Fibroblast of skin of abdomen (primary cell): Measurements from ENCODE around the gene CLEC4F.

Experiments used
- DNase-seq: peaks from one replicate; pipeline ENCODE4 v3.0.0-alpha.2; 2013

The CLEC4F gene

GRCh38 chr2:70779911-70780545 lies 40.4 kb downstream of the CLEC4F start:
- DNase-seq = peak; percentile 75

GRCh38 chr2:70779491-70779890 lies 40.9 kb downstream of the CLEC4F start:
- DNase-seq = peak; percentile 48

- DNase-seq = no peak
These were observed 41.7 kb downstream of the CLEC4F start for GRCh38 chr2:70778676-70779075.

- DNase-seq = no peak
These were observed 42.9 kb downstream of the CLEC4F start for GRCh38 chr2:70777450-70777849.

- DNase-seq = no peak
These were observed 44.1 kb downstream of the CLEC4F start for GRCh38 chr2:70776266-70776665.

- DNase-seq = no peak
These were observed 45.3 kb downstream of the CLEC4F start for GRCh38 chr2:70775141-70775540.

GRCh38 chr2:70772486-70773155 lies 47.8 kb downstream of the CLEC4F start:
- no peak for DNase-seq

GRCh38 chr2:70771446-70771845 lies 49.0 kb downstream of the CLEC4F start:
- no peak for DNase-seq

- no peak for DNase-seq
These were observed 50.9 kb downstream of the CLEC4F start for GRCh38 chr2:70769450-70769849.

- no peak for DNase-seq
These were observed 51.8 kb downstream of the CLEC4F start for GRCh38 chr2:70768590-70769085.

- DNase-seq = peak; percentile 67
These were observed 52.5 kb downstream of the CLEC4F start, which contains the start of gene ADD2 for GRCh38 chr2:70767699-70768589. Gene ADD2, minus strand, starts transcription at chr2:70768200. Its CDS starts 61,792 bp downstream, at chr2:70706408.

- DNase-seq = no peak
These were observed 53.2 kb downstream of the CLEC4F start for GRCh38 chr2:70767079-70767698.

- DNase-seq = no peak
These were observed 53.9 kb downstream of the CLEC4F start for GRCh38 chr2:70766357-70767078.

- no peak for DNase-seq
These were observed 54.9 kb downstream of the CLEC4F start for GRCh38 chr2:70765507-70765906.

GRCh38 chr2:70759446-70759845 lies 61.0 kb downstream of the CLEC4F start:
- DNase-seq = no peak
